Neuronal stem cell (in vitro differentiated cells): ENCODE measurements around the gene MKNK2.

Source experiments
- DNase-seq: peaks from one replicate; pipeline ENCODE4 v3.0.0-alpha.2; 2013; ENCODE audit warnings: low spot score
- H2AFZ ChIP-seq: one replicate; pipeline ENCODE4 v1.6.1; 2013; ENCODE audit warnings: mild to moderate bottlenecking, low read length, inconsistent platforms
- H2AK5ac ChIP-seq: 2 replicates; pipeline ENCODE4 v1.6.1; 2013; ENCODE audit warnings: low read depth, mild to moderate bottlenecking, inconsistent platforms, low read length, moderate library complexity, mixed read lengths
- H2BK120ac ChIP-seq: 2 replicates; pipeline ENCODE4 v1.6.1; 2013; ENCODE audit warnings: low read depth, mild to moderate bottlenecking, inconsistent platforms, low read length, moderate library complexity, mixed read lengths
- H2BK12ac ChIP-seq: one replicate; pipeline ENCODE4 v1.6.1; 2013; ENCODE audit warnings: low read length, inconsistent platforms
- H2BK15ac ChIP-seq: 2 replicates; pipeline ENCODE4 v1.6.1; 2013; ENCODE audit warnings: mild to moderate bottlenecking, low read length, inconsistent platforms, mixed read lengths
- H2BK5ac ChIP-seq: one replicate; pipeline ENCODE4 v1.6.1; 2013; ENCODE audit warnings: inconsistent platforms, mild to moderate bottlenecking, low read length, moderate library complexity
- H3K14ac ChIP-seq: one replicate; pipeline ENCODE4 v1.6.1; 2013; ENCODE audit warnings: low read length, inconsistent platforms
- H3K18ac ChIP-seq: 2 replicates; pipeline ENCODE4 v1.6.1; 2013; ENCODE audit warnings: low read length, inconsistent platforms
- H3K23ac ChIP-seq: 2 replicates; pipeline ENCODE4 v1.6.1; 2013; ENCODE audit warnings: low read depth, mild to moderate bottlenecking, mixed read lengths, low read length, inconsistent platforms; ENCODE audit not compliant: poor library complexity
- H3K27ac ChIP-seq: replicated peaks from 3 replicates; pipeline ENCODE4 v1.5.1; 2013; ENCODE audit warnings: low read length, inconsistent platforms
- H3K27me3 ChIP-seq, 3 experiments: 2 replicates each; pipeline ENCODE4 v1.6.1; 2013; ENCODE audit warnings: low read length in 3 of 3, mild to moderate bottlenecking in 2 of 3, inconsistent platforms in 1 of 3, low read depth in 1 of 3, mixed read lengths in 1 of 3, moderate library complexity in 1 of 3; ENCODE audit not compliant: control insufficient read depth in 3 of 3, insufficient read depth in 3 of 3
- H3K36me3 ChIP-seq, 2 donors: replicated peaks in 1 of 2; 2 replicates each; pipeline ENCODE4 v1.6.1; 2013; ENCODE audit warnings: low read length in 2 of 2; ENCODE audit not compliant: control insufficient read depth in 2 of 2, insufficient read depth in 2 of 2
- H3K4ac ChIP-seq: 2 replicates; pipeline ENCODE4 v1.6.1; 2013; ENCODE audit warnings: inconsistent platforms, mild to moderate bottlenecking, low read length, moderate library complexity
- H3K4me1 ChIP-seq, 2 donors: 1 replicate in 1 of 2; 2 replicates in 1 of 2; pipeline ENCODE4 v1.6.1; 2013; ENCODE audit warnings: low read length in 2 of 2, low read depth in 1 of 2; ENCODE audit not compliant: control insufficient read depth in 2 of 2, insufficient read depth in 1 of 2
- H3K4me2 ChIP-seq: one replicate; pipeline ENCODE4 v1.6.1; 2013; ENCODE audit warnings: mild to moderate bottlenecking, low read length, inconsistent platforms; ENCODE audit not compliant: insufficient read depth, poor library complexity, severe bottlenecking
- H3K4me3 ChIP-seq, 2 donors: 2 replicates each; pipeline ENCODE4 v1.5.1; 2013; ENCODE audit warnings: low read length in 2 of 2, mild to moderate bottlenecking in 2 of 2, inconsistent platforms in 1 of 2, moderate library complexity in 1 of 2
- H3K79me1 ChIP-seq: one replicate; pipeline ENCODE4 v1.6.1; 2013; ENCODE audit warnings: low read depth, mild to moderate bottlenecking, inconsistent platforms, low read length, moderate library complexity
- H3K9ac ChIP-seq: one replicate; pipeline ENCODE4 v1.6.1; 2013; ENCODE audit warnings: mild to moderate bottlenecking, low read depth, low read length, inconsistent platforms; ENCODE audit not compliant: poor library complexity
- H3K9me3 ChIP-seq, 2 donors: replicated peaks in 1 of 2; 2 replicates each; pipeline versions ENCODE3 to v1.6.1; 2013; ENCODE audit warnings: low read length in 2 of 2, mild to moderate bottlenecking in 2 of 2, inconsistent platforms in 1 of 2, low read depth in 1 of 2, mixed read lengths in 1 of 2, moderate library complexity in 1 of 2; ENCODE audit not compliant: control insufficient read depth in 2 of 2, insufficient read depth in 1 of 2
- H4K8ac ChIP-seq: one replicate; pipeline ENCODE4 v1.6.1; 2013; ENCODE audit warnings: low read depth, mild to moderate bottlenecking, inconsistent platforms, low read length, moderate library complexity
- H4K91ac ChIP-seq: one replicate; pipeline ENCODE4 v1.6.1; 2013; ENCODE audit warnings: low read length, low read depth, mild to moderate bottlenecking, inconsistent platforms; ENCODE audit not compliant: poor library complexity
- WGBS, 2 donors: extraction: QIAGEN DNeasy Blood & Tissue Kit; methylation state at CpG; one replicate each; pipeline ENCODE4 v1.1.7; 2013; ENCODE audit warnings: missing lambda C conversion rate in 2 of 2, mixed read lengths in 1 of 2; ENCODE audit not compliant: insufficient read length in 2 of 2, insufficient replicate concordance in 1 of 2; ENCODE audit errors: extremely low coverage in 2 of 2; 5-methylcytosine and 5-hydroxymethylcytosine counted together

MKNK2 gene

DNA sequence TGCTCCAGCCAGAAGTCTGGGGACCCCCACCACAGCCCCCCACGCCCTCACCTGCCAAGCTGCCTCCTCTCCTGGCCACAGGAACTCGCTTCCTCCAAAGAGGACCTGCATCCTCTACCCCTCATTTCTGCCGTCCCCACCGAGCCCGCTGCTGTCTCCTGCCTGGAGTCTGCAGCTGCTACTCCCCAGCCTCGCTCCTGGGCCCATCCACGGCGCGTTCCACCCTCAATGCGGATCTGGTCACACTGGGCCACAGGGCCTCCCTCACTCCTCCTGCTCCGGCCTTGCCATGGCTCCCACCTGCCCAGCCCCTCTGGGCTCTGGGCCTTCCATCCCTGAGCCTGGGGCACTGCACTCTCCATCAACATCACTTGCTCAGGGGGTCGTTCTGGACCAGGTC, 39.9 kb downstream of the MKNK2 start:
- no peak overlapping the region for H2BK12ac ChIP-seq
- H3K4me1 ChIP-seq, result peaks cover 3 to 15% of the 10 kb centered on the region in 2 donors
- H3K4me3 ChIP-seq, result peak overlapping the region in 1 of 2 donors; percentile 42
- no peak overlapping the region for H4K91ac ChIP-seq
- no peaks in the 10 kb centered on the region for H3K27me3 ChIP-seq
- H3K27ac ChIP-seq, result no peak overlapping the region
- no CpG with 5 or more reads among the region's 12 CpGs for WGBS, 2 donors
- H3K36me3 ChIP-seq, result peaks cover 3 to 24% of the 10 kb centered on the region in 2 donors
- no peak overlapping the region for H2BK5ac ChIP-seq
- no peak overlapping the region for H2BK15ac ChIP-seq
- no peak overlapping the region for H3K4me2 ChIP-seq
- H2BK120ac ChIP-seq, result no peak overlapping the region
- H3K9me3 ChIP-seq, result peaks cover 0 to under 1% of the 10 kb centered on the region in 2 donors
- H3K4ac ChIP-seq, result peak overlapping the region; percentile 76
- H3K23ac ChIP-seq, result peak overlapping the region; percentile 65
- H3K18ac ChIP-seq, result no peak overlapping the region
- no peak overlapping the region for H4K8ac ChIP-seq
- no peak overlapping the region for H2AFZ ChIP-seq
- no peak overlapping the region for H3K14ac ChIP-seq
- peaks cover 32% of the 10 kb centered on the region for H3K79me1 ChIP-seq
- no peak for DNase-seq
- H2AK5ac ChIP-seq, result no peak overlapping the region
- H3K9ac ChIP-seq, result no peak overlapping the region

DNA sequence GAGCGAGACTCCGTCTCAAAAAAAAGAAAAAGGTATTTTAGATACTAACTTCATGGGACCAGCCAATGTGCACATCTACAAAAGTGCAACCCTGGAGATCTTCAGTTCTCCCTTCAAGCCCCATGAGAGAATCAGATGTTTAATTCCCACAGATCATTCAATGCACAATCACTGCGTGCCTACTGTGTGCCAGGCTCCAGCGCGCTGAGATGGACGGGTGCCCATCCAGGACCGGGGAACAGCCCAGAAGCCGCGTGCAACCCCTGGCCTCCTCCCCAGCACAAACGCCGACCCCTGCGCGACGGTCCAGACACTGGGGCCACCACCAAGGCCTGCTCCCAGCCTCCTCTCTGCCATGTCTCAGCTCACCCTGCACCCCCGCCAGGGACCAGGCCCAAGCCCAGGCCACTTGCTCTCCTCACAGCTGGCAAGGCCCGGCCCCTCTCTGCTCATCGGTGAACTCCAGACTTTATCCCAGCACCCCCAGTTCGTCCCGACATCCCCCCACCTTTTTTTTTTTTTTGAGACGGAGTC, 40.8 kb downstream of the MKNK2 start:
- H3K23ac ChIP-seq, result peak overlapping the region; percentile 55
- H2AK5ac ChIP-seq, result no peak overlapping the region
- no peak overlapping the region for H3K9ac ChIP-seq
- H3K4me2 ChIP-seq, result no peak overlapping the region
- H3K4ac ChIP-seq, result no peak overlapping the region
- no CpG with 5 or more reads among the region's 20 CpGs for WGBS, 2 donors
- peaks cover 3 to 15% of the 10 kb centered on the region in 2 donors for H3K4me1 ChIP-seq
- H3K14ac ChIP-seq, result no peak overlapping the region
- H2BK5ac ChIP-seq, result peak overlapping the region; percentile 66
- no peak overlapping the region for H2BK120ac ChIP-seq
- peaks cover 31% of the 10 kb centered on the region for H3K79me1 ChIP-seq
- H4K8ac ChIP-seq, result no peak overlapping the region
- peaks cover 0 to 3% of the 10 kb centered on the region in 2 donors for H3K9me3 ChIP-seq
- H2AFZ ChIP-seq, result no peak overlapping the region
- no peak overlapping the region for H4K91ac ChIP-seq
- DNase-seq, result no peak
- H3K27me3 ChIP-seq, result no peaks in the 10 kb centered on the region
- H3K36me3 ChIP-seq, result peaks cover 3 to 24% of the 10 kb centered on the region in 2 donors
- H2BK15ac ChIP-seq, result no peak overlapping the region
- H3K27ac ChIP-seq, result no peak overlapping the region
- H3K18ac ChIP-seq, result no peak overlapping the region
- peak overlapping the region; percentile 58 for H2BK12ac ChIP-seq
- no peak overlapping the region for H3K4me3 ChIP-seq

DNA sequence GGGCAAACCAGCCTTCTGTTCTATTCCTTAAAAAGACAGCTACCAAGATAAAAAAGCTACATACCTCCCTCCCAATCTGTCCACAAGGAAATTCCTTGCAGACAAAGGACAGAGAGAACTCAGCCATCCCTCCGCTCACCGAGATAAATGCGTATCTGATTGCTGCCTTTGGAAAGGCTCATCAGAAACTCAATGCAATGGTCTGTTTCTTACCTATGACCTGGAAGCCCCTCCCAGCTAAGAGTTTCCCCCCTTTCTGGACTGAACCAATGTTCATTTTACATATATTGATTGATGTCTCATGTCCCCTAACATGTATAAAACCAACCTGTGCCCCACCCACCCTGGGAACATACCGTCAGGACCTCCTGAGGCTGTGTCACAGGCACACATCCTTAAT, 47.2 kb downstream of the MKNK2 start:
- Histone ChIP-seq H4K8ac (no peak overlapping the region), H2BK15ac (no peak overlapping the region), H3K4me2 (no peak overlapping the region), H3K36me3 (peaks cover 10 to 49% of the 10 kb centered on the region in 2 donors), H3K27ac (peak overlapping the region; percentile 52), H2BK120ac (no peak overlapping the region), H2AFZ (no peak overlapping the region), H2BK12ac (no peak overlapping the region), H3K18ac (no peak overlapping the region), H3K9ac (no peak overlapping the region), H3K9me3 (peaks cover 0 to 3% of the 10 kb centered on the region in 2 donors), H3K4ac (no peak overlapping the region), H3K79me1 (peaks cover 7% of the 10 kb centered on the region), H2BK5ac (no peak overlapping the region), H3K14ac (no peak overlapping the region), H3K4me1 (no peaks in the 10 kb centered on the region), H3K23ac (no peak overlapping the region), H3K27me3 (no peaks in the 10 kb centered on the region), H3K4me3 (no peak overlapping the region), H4K91ac (no peak overlapping the region), H2AK5ac (no peak overlapping the region)
- no peak for DNase-seq
- whole genome bisulfite sequencing, 2 donors, result no CpG with 5 or more reads among the region's 4 CpGs

DNA sequence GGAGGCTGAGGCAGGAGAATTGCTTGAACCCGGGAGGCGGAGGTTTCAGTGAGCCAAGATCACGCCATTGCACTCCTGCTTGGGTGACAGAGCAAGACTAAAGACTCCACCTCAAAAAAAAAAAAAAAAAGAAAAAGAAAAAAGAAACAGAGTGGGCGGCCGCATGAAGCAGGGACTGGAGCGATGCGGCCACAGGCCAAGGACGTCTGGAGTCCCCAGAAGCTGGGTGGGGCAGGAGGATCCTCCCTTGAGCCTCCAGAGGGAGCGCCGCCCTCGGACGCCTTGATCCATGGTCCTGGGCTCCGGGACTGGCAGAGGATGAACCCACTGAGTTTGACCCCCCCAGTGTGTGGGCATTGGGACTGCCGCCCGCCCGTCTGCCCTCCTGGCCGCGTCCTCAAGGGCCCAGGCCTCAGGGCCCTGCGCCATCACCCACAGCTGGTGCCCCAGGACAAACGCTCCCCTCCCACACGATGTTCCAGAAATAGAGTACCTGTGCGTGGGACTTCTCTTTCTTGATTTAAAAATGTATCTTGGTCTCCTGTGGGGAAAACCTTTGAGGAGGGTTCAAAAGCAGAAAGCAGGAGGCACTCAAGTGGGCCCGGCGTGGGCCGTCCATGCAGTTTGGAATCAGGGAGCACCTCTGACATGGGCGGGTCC, 51.1 kb downstream of the MKNK2 start:
- DNase-seq, result no peak
- Histone ChIP-seq H3K4ac (no peak overlapping the region), H3K18ac (peak overlapping the region; percentile 28), H3K79me1 (peaks cover 18% of the 10 kb centered on the region), H2BK12ac (no peak overlapping the region), H4K8ac (no peak overlapping the region), H3K27me3 (no peaks in the 10 kb centered on the region), H3K23ac (no peak overlapping the region), H2AK5ac (no peak overlapping the region), H3K14ac (no peak overlapping the region), H2BK120ac (no peak overlapping the region), H4K91ac (no peak overlapping the region), H3K4me1 (no peaks in the 10 kb centered on the region), H3K9me3 (peaks cover 6 to 10% of the 10 kb centered on the region in 2 donors), H2BK15ac (no peak overlapping the region), H3K9ac (no peak overlapping the region), H3K27ac (no peak overlapping the region), H3K4me3 (no peak overlapping the region), H2BK5ac (no peak overlapping the region), H3K36me3 (peaks cover 31 to 77% of the 10 kb centered on the region in 2 donors), H3K4me2 (no peak overlapping the region), H2AFZ (no peak overlapping the region)
- whole genome bisulfite sequencing, 2 donors, result no CpG with 5 or more reads among the region's 26 CpGs
